Ovary (tissue), 3 donors: Measurements from ENCODE around the gene SURF4.

Experiments
- CTCF ChIP-seq, 3 donors: fragments of 450-650 bp in 2 of 3; fragments of 200-600 bp in 1 of 3; IDR thresholded peaks; one replicate each; pipeline versions ENCODE4 v1.5.1 to v1.8.0; 2016 to 2022; ENCODE audit warnings: antibody characterized with exemption in 3 of 3, mild to moderate bottlenecking in 1 of 3
- POLR2A ChIP-seq: fragments of 450-650 bp; IDR thresholded peaks from one replicate; pipeline ENCODE4 v1.6.1; 2017; ENCODE audit warnings: antibody characterized with exemption, mild to moderate bottlenecking, moderate library complexity
- donor health status: DM: no; HTN: no; CAD: no.

GRCh38 chr9:133334161-133334560, 41.7 kb downstream of the SURF4 start:
- no peak for TF ChIP-seq POLR2A
- TF ChIP-seq CTCF (IDR thresholded peaks at IDR 0.05) = no peak
